ENCODE data around the gene H19.

H19 gene

DNA sequence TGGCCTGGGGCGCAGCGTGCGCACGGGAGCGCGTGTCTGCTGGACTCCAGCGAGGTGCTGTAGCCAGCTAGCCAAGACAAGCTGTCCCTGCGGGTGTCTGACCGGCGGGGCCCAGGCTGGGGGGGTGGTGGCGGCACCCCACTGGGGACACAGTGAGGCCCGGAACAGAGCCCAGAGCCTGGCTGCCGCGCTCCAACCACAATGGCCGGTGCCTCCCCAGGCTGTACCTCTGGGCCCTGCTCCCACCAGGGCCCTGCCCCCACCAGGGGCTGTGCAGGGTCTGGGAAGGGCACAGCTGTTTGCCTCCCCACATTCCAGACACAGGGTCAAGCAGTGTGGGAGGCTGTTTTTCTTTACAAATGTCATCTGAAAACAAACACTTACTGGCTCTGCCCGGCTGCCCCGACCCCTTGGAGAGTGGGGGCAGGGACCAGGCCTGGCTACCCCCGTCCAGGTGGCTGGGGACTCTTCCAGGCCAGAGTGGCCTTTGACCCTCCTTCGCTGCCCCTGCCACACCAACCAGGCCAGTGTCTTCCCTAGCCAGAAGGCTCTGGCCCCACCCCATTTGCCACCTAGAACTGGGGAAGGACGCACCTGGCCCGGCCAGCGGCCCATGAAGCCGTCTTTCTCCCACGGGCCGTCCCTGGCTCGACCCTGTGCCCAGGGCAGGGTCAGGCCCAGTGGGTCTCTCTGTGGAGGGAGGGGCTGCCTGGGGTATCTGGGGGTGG is 14.6 kb downstream of the H19 start:
- no peak for DNase-seq (ENCODE audit: low spot score)

DNA sequence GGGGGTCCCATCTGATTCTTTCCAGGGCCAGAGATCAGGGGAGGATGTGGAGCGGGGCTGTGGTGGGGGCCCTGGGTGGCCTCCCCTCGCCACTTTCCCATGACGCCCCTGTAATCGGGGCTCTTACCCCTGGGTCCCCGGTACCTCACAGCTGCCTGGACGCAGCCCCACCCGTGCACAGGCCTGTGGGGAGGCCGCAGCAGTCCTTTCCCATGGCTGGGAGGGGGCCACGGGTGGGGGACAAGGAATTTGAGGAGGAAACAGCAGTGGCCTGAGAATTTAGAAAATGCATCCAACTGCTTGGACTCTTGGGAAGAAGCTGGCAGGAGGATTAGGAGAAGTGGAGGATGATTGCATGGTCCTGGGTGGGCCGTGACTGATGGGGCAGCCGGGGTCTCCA is 18.0 kb downstream of the H19 start:
- no peak for DNase-seq (ENCODE audit: low spot score)

DNA sequence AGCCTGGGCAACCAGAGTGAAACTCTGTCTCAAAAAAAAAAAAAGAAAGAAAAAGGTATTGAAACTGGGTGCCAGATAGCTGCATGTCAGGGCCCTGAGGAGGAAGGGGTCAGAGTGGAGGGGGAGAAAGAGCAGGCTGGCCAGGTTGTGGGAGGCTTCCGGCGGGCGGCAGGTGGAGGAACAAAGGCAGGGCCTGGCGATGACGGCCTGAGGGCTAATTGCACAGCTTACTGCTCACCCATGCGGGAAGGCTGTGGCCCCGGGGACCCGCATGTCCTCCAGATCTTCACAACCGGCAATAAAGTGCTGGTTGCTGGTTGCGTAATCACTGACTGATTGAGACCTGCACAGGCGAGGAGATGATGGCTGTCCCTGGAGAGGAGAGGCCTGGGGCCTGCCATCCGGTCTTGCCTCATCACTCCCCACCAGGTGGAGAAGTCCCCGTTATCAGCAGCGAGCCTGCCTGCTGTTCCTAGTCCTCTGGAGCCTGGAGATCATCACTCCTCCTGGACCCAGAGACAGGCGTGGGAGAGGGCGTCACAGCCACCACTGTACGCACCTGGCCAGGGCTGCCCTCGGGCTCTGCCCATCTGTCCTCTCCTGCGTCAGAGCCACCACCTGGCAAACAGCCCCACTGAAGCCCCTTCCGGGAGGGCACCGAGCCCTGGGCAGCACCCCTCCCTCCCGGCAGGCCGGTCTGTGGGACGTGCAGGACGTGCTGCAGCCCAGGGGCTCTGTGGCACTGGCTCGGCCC is 18.7 kb downstream of the H19 start:
- no peak for DNase-seq (ENCODE audit: low spot score)

DNA sequence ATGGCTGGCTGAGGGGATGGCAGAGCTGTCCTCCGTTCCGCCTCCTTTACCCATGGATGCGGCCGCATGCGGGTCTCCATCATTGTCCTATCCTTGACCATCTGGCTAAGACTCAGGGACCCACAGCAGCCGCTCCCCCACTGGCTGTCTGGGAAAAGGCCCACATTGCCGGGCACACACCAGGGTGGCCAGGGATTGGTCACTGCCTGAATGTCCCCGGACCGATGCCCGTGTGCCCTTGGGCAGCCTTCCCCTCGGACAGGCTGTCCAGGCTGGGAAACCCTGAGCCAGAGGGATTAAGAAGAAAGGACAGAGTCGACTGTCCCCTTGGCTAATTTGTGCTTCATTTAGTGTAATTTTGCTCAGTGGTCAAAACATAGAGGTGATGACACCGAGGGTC is 22.5 kb downstream of the H19 start:
- no peak for DNase-seq (ENCODE audit: low spot score)

DNA sequence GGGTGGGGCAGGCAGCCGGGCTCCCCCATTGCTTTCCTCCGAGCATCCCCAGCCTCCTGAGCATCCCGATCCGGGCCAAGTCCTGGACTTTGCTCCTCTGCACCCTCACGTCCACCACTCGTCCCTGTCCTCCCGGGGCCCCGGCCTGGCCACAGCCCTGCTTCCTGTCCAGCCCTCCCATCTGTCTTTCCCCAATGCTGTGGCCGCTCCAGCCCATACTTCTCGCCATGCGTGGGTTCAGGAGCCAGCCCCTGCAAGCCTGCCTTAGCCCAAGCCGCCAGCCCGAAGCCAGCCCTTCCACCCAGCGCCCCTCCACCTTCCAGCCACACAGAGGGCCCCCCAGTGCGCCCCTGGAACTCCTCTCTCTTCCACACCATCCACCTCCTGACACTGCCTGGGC is 26.7 kb downstream of the H19 start:
- no peak for DNase-seq (ENCODE audit: low spot score)

DNA sequence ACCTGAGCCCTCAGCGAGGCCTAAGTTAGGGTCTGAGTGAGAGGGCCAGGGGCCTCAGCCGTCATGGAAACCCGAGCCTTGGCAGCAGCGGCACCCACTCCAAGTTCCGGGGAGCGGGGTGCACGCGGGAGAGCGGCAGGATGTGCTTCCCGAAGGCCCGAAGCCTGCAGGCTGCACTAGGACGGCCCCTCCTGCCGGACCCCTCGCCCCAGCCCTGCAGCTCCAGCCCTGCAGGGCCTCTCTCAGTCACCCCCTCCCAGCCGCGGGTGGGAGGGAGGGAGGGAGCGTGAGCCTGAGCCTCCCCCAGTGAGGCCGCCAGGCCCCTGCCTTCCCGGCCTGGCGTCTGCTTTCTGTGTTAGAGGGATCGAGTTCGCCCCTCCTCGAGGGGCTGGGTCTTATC is 27.9 kb downstream of the H19 start:
- no peak for DNase-seq (ENCODE audit: low spot score)

DNA sequence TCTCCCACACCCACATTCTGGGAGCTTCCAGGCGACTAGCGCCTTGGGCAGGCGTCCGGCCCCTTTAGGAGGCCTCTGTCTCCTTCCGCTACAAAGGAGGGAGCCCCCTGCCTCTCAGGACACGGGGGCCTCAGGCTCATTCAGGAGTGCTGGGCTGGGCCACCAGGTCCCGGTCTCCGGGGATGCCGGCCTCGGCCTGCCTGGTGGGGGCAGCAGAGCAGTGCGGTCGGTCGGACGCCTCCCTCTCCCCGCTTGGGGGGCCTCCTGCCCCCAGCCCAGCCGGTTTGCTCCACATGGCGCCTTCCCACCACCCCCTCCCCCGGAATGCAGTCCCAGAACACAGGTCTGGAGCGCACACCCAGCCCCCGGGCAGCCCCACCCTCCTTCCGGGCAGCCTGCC is 28.6 kb downstream of the H19 start:
- no peak for DNase-seq (ENCODE audit: low spot score)

DNA sequence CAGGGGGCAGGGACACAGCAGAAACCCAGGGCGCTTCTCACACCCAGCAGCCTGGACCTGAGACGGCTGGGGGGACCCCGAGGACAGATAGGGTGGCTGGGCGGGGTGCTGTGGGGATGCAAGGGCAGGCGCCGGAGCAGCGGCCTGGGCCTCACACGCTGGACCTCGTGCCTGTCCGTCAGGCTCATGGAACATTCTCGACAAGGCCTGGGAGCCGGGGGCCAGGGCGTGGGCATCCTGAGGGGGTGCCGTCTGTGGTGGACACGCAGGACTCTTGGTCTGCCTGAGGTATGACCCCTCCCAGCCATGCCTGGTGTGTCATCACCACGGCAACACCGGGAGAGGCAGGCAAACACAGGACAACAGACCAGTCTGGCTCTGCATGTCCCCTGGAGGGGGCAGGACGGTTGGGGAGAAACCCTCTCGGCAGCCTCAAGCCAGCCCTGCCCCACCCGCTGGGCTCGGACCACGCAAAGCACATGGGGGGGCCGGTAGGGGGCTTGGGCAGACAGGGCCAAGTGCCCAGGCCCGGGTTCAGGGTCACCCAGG is 29.1 kb downstream of the H19 start:
- no peak for DNase-seq (ENCODE audit: low spot score)

DNA sequence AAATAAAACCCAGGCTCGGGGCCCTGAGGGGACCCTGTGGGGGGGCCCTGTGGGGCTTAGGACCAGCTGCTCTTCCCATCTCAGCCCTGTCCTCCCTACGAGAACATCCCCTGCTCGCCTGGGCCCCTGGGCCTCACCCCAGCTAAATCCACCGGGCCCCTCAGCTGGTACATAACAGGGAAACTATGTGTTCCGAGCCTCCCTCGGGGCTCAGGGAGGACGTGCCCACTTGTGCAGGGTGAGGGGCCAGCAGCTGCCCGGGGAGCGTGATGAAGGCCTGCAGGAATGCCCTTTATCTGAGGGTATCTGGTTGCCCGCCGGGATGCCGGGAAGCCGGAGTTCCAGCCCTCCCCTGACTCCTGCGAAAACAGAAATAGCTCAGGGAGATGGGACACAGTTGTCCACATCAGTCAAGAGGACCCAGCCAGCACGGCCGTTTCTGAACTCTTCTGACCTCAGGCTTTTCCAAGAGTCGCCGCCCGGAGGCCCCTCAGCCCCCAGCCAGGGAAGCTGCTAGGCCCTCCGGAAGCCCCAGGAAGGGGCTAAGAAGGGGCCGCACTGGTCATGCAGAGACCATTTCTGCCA is 29.9 kb downstream of the H19 start:
- no peak for DNase-seq (ENCODE audit: low spot score)

DNA sequence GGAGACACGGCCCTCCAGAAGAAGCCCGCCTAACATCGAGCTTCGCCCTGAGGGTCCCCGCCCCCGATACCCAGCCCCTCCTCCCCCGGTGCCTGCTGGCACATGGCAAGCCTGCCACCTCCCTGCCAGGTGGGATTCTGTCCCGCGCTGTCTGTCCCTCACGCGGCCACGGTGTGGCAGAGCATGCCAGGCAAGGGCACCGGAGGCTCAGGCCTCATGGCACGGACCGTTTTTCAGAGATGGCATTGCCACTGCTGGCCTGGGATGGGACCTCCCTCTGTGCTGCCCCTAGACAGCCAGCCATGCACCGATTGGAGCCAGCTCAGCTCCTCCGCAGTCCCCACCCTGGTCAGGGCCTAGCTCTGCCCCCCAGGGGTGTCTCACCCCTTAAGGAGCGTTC is 31.1 kb downstream of the H19 start:
- DNase-seq (ENCODE audit: low spot score): no peak

DNA sequence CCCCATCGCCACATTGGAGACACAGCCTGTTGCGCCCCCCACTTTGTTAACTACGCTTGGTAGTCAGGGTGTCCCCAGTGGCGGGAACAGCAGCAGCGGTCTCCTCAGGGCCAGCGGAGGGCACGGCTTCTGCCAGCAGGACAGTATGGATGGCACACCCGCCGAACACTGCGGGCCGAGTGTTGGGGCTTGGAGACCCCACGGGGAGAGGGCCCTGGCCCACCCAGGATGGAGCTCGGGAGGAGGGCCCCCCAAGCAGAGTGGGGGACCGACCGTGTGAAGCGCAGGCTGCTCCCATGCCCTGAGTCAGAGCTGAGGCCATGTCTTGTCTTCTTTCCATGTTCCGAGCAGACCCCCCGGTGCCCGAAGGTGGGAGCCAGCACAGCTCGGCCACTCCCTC is 32.7 kb downstream of the H19 start:
- DNase-seq (ENCODE audit: low spot score): no peak

DNA sequence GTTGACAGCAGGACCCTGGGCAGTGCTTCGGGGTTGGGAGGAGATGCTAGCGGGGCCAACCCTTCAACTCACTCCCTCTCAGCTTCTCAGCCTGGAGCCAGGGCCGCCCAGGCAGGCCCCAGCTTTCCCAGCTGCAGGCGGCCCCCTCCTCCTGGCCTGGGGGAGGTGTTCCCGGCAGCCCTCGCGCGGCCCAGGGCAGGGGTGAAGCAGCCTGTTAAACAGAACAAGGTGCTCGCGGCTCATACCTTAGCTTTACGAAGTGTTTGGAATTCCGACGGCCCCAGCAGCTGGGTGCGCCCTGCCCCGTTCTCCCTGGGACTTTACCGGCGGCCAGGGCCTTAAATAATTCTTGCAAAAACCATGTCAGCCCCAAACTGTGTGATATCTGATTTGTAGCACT is 33.3 kb downstream of the H19 start:
- DNase-seq (ENCODE audit: low spot score): no peak

DNA sequence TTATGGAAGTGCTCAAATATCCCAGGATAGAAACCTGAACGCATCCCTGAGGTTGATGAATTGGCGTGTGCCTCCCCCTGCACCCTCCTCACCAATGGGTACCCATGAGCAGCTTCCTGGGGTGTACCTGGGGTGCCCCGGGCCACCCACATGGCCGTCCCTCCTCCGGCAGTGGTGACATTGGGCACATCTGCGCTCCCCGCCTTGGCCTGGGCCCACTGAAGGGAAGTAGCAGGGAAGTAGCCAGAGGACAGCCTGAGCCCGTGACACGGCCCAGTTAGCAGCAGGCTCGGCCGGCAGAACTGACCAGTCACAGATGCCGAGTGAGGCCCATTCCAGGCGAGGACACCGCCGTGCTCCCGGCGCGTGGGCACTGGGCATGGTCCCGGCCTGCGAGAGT is 33.8 kb downstream of the H19 start:
- DNase-seq (ENCODE audit: low spot score): no peak

DNA sequence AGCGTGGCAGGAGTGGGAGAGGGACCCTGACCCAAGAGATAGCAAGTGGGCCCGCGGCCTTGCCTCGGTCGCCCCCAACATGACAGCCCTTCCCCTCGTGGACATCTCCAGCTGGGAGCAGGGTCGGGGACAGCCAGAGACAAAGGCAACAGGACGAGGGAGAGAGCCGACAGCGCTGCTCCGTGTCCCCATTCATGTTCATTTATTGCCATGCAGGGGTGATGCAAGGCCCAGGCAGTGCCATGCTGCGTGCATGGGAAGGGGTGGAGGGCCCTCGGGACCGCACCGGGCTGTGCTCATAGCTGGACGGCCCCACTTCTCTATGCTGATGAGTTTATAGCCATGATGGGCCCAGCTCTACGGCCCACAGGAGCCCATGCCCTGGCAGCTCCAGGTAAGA is 37.9 kb downstream of the H19 start:
- no peak for DNase-seq (ENCODE audit: low spot score)

DNA sequence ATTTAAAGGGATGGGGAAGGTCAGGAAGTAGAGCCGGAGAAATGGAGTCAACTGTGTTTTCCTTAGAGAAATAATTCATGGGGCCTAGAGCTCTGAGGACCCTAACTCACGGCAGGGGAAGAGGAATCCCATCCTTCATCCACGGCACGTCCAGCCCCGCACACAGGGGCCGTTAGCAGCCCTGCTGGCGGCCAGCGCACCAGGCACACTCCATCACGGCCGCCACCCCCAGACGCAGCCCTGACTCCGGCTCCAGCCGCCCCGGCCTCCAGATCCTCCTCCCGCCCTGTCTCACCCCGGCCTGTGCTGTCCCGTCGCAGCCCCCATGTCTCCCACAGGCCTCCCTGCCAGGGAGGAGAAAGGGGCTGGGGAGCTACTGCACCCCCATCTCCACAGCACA is 39.3 kb downstream of the H19 start:
- no peak for DNase-seq (ENCODE audit: low spot score)

DNA sequence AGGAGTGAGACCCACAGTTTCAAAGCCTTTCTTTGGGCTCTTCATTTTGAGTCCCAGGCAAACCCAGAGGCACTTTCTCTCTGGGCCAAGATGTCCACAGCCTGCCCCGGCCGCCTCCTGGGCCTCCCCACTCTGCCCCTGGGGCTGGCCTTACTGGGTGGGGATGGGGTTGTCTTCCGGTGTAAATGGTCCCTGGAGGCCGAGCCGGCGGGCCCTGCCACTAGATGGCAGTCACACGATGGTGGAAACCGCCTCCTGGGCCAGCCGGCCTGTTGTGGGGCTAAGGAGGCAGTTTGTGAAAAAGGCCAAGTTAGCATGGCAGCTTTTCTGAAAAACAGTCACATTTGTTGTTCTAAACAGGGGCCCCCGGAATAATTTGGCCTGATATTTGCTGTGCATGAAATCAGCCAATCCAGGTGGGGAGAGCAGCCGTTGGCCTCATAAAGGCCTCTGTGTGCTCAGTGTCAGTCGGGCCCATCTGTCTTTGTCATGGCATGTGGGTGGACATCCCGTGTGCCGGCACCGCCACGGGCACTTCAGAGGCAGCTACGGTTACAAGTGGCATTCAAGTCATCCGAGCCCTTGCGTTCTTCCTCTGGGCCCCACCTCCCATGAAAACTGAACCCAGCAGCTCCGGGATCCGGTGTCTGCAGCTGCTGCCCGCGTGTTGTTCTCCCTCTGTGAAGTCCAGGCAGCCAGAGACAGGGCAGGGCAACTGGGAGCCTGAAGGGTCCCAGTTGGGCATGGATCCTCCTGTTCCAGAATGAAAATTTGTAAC is 44.0 kb downstream of the H19 start:
- DNase-seq (ENCODE audit: low spot score): no peak

DNA sequence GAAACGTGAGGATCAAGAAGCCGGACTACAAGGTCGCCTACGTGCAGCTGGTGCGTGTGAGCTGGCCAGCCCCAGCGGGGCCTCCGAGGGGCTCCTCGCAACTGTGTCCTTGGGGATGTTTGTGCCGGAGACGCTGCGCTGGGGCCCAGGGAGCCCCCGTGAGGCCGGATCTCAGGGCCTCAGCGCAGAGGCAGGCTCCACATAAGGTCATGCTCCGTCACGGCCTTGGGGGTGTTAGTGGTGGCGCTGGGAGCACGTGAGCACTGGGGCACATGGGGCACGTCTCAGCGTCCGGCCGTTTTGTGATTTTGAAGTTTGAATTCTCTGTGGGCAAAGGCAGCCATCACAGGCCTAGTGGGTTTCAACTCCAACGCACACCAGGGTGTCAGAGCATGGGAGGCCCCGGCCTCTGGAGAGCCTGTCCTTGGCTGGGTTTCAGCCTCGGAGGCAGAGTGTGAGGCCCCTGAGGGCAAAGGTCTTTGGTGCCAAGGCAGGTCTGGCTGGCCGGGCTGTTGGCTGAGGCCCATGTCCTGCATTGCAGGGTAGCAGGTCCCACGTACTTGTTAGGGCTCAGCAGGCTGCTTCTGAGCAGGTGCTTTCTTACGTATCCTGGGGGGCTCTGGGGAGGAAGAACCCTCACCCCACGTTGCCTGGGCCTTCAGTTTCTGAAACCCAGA is 44.7 kb downstream of the H19 start:
- DNase-seq (ENCODE audit: low spot score): no peak

DNA sequence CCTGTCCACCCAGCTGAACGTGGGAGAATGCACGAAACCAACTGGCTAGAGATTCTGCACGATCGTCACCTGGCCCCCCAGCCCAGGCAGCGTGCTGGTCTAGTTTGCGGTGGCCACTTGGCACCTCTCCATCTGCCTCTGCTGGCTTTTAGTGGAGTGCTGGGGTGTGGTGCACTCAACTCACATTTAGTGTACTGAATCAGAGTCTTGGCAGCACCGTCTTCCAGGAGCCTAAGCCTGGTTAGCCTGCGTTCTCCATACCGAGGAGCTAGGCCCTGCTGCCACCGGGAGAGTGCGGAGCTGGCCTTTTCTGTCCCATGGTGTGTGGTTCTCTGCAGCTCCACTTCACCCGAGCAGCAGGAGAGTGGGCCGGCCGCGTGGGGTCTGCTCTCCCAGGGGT is 47.7 kb downstream of the H19 start:
- DNase-seq (ENCODE audit: low spot score): no peak

DNA sequence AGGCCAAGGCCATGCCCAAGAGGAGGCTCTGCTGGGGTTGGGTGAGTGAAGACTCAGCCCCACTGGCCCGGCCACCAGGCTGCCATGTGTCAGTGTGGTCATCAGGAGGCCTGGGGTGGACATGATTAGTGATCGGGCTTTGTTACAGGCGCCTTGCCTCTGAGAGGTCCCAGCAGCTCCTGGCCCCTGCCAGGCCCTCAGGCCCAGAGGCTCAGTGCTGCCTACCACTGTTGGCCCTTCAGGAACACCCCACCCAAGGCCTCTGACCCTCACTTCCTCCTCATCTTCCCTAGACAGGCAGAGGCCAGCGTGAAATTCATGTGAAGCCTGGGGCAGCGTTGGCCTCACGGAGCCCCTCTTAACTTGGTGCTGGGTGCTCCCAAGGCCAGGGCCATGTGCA is 48.3 kb downstream of the H19 start:
- no peak for DNase-seq (ENCODE audit: low spot score)

DNA sequence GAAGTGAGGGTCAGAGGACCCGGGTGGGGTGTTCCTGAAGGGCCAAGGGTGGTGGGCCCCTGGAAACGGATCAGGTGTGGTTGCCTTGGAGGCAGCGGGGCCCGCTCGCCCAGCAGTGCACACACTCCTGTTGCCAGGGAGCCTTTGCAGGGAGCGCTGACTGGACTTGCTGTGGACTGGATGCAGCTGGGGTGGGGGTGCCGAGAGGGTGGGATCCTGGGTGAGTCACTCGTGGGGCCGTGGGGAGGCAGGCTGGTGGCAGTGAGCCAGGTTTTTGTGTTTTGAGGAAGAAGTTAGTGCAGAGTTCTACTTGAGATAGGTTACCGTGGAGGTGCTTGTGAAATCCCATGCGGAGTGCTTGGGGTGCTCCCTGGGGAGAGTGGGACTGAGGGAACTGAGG is 49.3 kb downstream of the H19 start:
- DNase-seq (ENCODE audit: low spot score): no peak

DNA sequence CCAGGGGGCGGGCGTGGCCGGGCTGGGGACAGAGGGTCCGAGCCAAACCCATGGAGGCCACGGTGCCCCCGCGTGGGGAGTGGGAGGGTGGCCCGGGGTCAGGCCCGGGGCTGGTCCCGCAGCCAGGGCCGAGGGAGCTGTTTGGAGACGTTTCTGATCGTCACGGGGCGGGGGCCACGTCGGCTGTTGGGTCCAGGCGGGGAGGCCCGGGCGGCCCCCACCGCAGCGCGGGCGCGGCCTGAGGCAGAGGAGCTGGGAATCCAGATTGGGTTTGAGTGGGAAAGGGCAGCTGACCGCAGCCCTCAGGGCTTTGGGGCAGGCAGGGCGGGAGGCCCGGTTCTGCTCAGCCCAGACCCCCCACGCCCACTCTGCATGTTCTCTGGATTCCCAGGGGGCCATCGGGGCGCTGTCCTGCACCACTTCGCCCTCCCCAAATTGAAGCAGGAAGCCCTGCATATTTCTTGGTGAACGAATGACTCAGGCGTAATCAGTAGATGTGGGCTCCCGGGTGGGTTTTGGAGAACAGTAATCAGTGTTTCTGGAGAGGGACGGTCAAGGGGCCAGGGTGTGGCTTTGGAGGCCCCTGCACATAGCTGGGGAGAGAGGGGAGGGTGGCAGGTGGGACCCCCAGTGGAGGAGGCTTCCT is 49.9 kb downstream of the H19 start:
- no peak for DNase-seq (ENCODE audit: low spot score)

Measured in CD4-positive, alpha-beta T cell treated with Interleukin-6 at 100 ng/mL for 8 hours (primary cell).